ENCODE measurements around the gene GALK2.
A peak's percentile ranks its signal among the peaks of the same experiment; 100 is the strongest.

GALK2 gene

GRCh38 chr15:49135911-49136310 is 34.1 kb upstream of the GALK2 start:
- Histone ChIP-seq H2AFZ (ENCODE audit: low read depth) (no peak overlapping the region), H3K27me3 (ENCODE audit: insufficient read depth, low read depth) (no peaks in the 10 kb centered on the region), H3K4me1 (ENCODE audit: low read depth, poor library complexity, severe bottlenecking) (peaks cover 18% of the 10 kb centered on the region), H3K27ac (no peak overlapping the region), H3K4me3 (IDR thresholded peaks at IDR 0.05; ENCODE audit: insufficient read depth, low read depth, low read length) (no peak overlapping the region), H3K9ac (no peak overlapping the region), H3K79me2 (ENCODE audit: insufficient read depth, low read depth) (peaks cover 3% of the 10 kb centered on the region; the same call in 1 of the 2 replicates), H3K36me3 (ENCODE audit: insufficient read depth) (peaks cover 7% of the 10 kb centered on the region; the same call in 1 of the 2 replicates), H3K4me2 (no peak overlapping the region), H4K20me1 (ENCODE audit: insufficient read depth) (no peaks in the 10 kb centered on the region)
- no peak for TF ChIP-seq CTCF (conservative IDR thresholded peaks at IDR 0.05; ENCODE audit: low read depth, low read length)

GRCh38 chr15:49137861-49138260 is 32.2 kb upstream of the GALK2 start:
- H3K4me2 ChIP-seq = no peak overlapping the region
- H4K20me1 ChIP-seq (ENCODE audit: insufficient read depth) = no peaks in the 10 kb centered on the region
- H3K9ac ChIP-seq = no peak overlapping the region
- H3K4me3 ChIP-seq (IDR thresholded peaks at IDR 0.05; ENCODE audit: insufficient read depth, low read depth, low read length) = no peak overlapping the region
- H2AFZ ChIP-seq (ENCODE audit: low read depth) = no peak overlapping the region
- peaks cover 15% of the 10 kb centered on the region; the same call in 1 of the 2 replicates for H3K79me2 ChIP-seq (ENCODE audit: insufficient read depth, low read depth)
- H3K27me3 ChIP-seq (ENCODE audit: insufficient read depth, low read depth) = no peaks in the 10 kb centered on the region
- peaks cover 19% of the 10 kb centered on the region; the same call in 1 of the 2 replicates for H3K36me3 ChIP-seq (ENCODE audit: insufficient read depth)
- no peak for TF ChIP-seq CTCF (conservative IDR thresholded peaks at IDR 0.05; ENCODE audit: low read depth, low read length)
- no peak overlapping the region for H3K27ac ChIP-seq
- peaks cover 18% of the 10 kb centered on the region for H3K4me1 ChIP-seq (ENCODE audit: low read depth, poor library complexity, severe bottlenecking)

- H3K27ac ChIP-seq = no peak overlapping the region; the same call in 1 of the 2 replicates
- peak; percentile 74 for TF ChIP-seq CTCF (conservative IDR thresholded peaks at IDR 0.05; ENCODE audit: low read depth, low read length)
- H3K4me2 ChIP-seq = no peak overlapping the region
- H3K9ac ChIP-seq = no peak overlapping the region
- no peak overlapping the region for H2AFZ ChIP-seq (ENCODE audit: low read depth)
- H4K20me1 ChIP-seq (ENCODE audit: insufficient read depth) = peaks cover 46% of the 10 kb centered on the region
- H3K4me1 ChIP-seq (ENCODE audit: low read depth, poor library complexity, severe bottlenecking) = peaks cover 7% of the 10 kb centered on the region
- H3K36me3 ChIP-seq (ENCODE audit: insufficient read depth) = peaks cover 15% of the 10 kb centered on the region; the same call in 1 of the 2 replicates
- peaks cover 85% of the 10 kb centered on the region for H3K79me2 ChIP-seq (ENCODE audit: insufficient read depth, low read depth)
- no peak overlapping the region for H3K4me3 ChIP-seq (IDR thresholded peaks at IDR 0.05; ENCODE audit: insufficient read depth, low read depth, low read length)
- no peaks in the 10 kb centered on the region for H3K27me3 ChIP-seq (ENCODE audit: insufficient read depth, low read depth)
Measured at GRCh38 chr15:49145651-49146609, 24.1 kb upstream of the GALK2 start.

- peaks cover 95% of the 10 kb centered on the region for H3K79me2 ChIP-seq (ENCODE audit: insufficient read depth, low read depth)
- no peak overlapping the region for H3K4me2 ChIP-seq
- H3K27ac ChIP-seq = no peak overlapping the region
Measured at GRCh38 chr15:49148298-49148697, 21.7 kb upstream of the GALK2 start.

More at GRCh38 chr15:49148298-49148697, 21.7 kb upstream of the GALK2 start:
- TF ChIP-seq CTCF (conservative IDR thresholded peaks at IDR 0.05; ENCODE audit: low read depth, low read length) = no peak
- Histone ChIP-seq H4K20me1 (ENCODE audit: insufficient read depth) (peaks cover 52% of the 10 kb centered on the region), H3K9ac (no peak overlapping the region), H2AFZ (ENCODE audit: low read depth) (no peak overlapping the region), H3K4me1 (ENCODE audit: low read depth, poor library complexity, severe bottlenecking) (peaks cover 23% of the 10 kb centered on the region), H3K27me3 (ENCODE audit: insufficient read depth, low read depth) (no peaks in the 10 kb centered on the region), H3K36me3 (ENCODE audit: insufficient read depth) (no peaks in the 10 kb centered on the region; the same call in 1 of the 2 replicates), H3K4me3 (IDR thresholded peaks at IDR 0.05; ENCODE audit: insufficient read depth, low read depth, low read length) (no peak overlapping the region)

Measured in KMS-11 (cell line).